CD8-positive, alpha-beta memory T cell (primary cell): ENCODE results near the gene CPSF3. TPM values are rescaled to one million over a fixed set of nuclear protein-coding genes. Genes with fewer than 3 reads are reported as not detected.

ENCODE experiments used
- CTCF ChIA-PET: fragments of 350-600 bp; sonication (Branson Sonifier 250); formaldehyde crosslinking; loops from one replicate; lab custom pipeline; 2021; ENCODE audit warnings: antibody characterized with exemption; lab: Charles Lee
- POLR2A ChIA-PET: fragments of 350-600 bp; sonication (Branson Sonifier 250); formaldehyde crosslinking; loops from one replicate; lab custom pipeline; 2021; ENCODE audit warnings: antibody characterized with exemption; lab: Charles Lee
- DNase-seq, 5 donors: peaks; one replicate each; pipeline versions ENCODE4 v3.0.0 to v3.0.0-alpha.2; 2020 to 2022; ENCODE audit warnings: mixed read lengths in 1 of 5
- H3K27ac ChIP-seq: one replicate; pipeline ENCODE4 v1.7.0; 2013; ENCODE audit warnings: low read depth, mild to moderate bottlenecking, low read length, moderate library complexity
- H3K27me3 ChIP-seq: 2 replicates; pipeline ENCODE4 v1.7.0; 2013; ENCODE audit warnings: low read length, mild to moderate bottlenecking; ENCODE audit not compliant: insufficient read depth, poor library complexity, severe bottlenecking
- H3K36me3 ChIP-seq: 2 replicates; pipeline ENCODE4 v1.7.0; 2013; ENCODE audit warnings: mild to moderate bottlenecking, low read length, moderate library complexity; ENCODE audit not compliant: insufficient read depth
- H3K4me1 ChIP-seq: 2 replicates; pipeline ENCODE4 v1.7.0; 2013; ENCODE audit warnings: mild to moderate bottlenecking, low read length, moderate library complexity; ENCODE audit not compliant: insufficient read depth
- H3K4me3 ChIP-seq: 2 replicates; pipeline ENCODE4 v1.7.0; 2013; ENCODE audit warnings: mild to moderate bottlenecking, low read length
- H3K9me3 ChIP-seq: 2 replicates; pipeline ENCODE4 v1.7.0; 2013; ENCODE audit warnings: mild to moderate bottlenecking, low read length
- H3K27ac Mint-ChIP-seq, 8 donors: one replicate each; pipeline ENCODE4 v1.8.0; 2020 to 2021; ENCODE audit warnings: mixed read lengths in 8 of 8, mild to moderate bottlenecking in 6 of 8, inconsistent platforms in 3 of 8, moderate library complexity in 3 of 8
- H3K27me3 Mint-ChIP-seq, 2 donors: one replicate each; pipeline ENCODE4 v1.8.0; 2020 to 2021; ENCODE audit warnings: mixed read lengths in 2 of 2, mild to moderate bottlenecking in 1 of 2, moderate library complexity in 1 of 2
- H3K36me3 Mint-ChIP-seq, 3 donors: one replicate each; pipeline ENCODE4 v1.8.0; 2020 to 2021; ENCODE audit warnings: mixed read lengths in 3 of 3, inconsistent platforms in 1 of 3, mild to moderate bottlenecking in 1 of 3
- H3K4me1 Mint-ChIP-seq, 3 donors: one replicate each; pipeline ENCODE4 v1.8.0; 2020 to 2021; ENCODE audit warnings: mixed read lengths in 3 of 3, inconsistent platforms in 1 of 3, mild to moderate bottlenecking in 1 of 3
- H3K4me3 Mint-ChIP-seq, 7 donors: one replicate each; pipeline ENCODE4 v1.8.0; 2020 to 2021; ENCODE audit warnings: mixed read lengths in 7 of 7, mild to moderate bottlenecking in 6 of 7, moderate library complexity in 4 of 7, inconsistent platforms in 2 of 7
- H3K9me3 Mint-ChIP-seq, 5 donors: one replicate each; pipeline ENCODE4 v1.8.0; 2020 to 2022; ENCODE audit warnings: mixed read lengths in 5 of 5, mild to moderate bottlenecking in 3 of 5, moderate library complexity in 2 of 5, inconsistent platforms in 1 of 5
- polyA plus RNA-seq: library from polyadenylated mRNA; unstranded; fragments of 300-500 nt; fragmentation: Illumina TruSeq; gene quantifications from one replicate; pipeline ENCODE4 v1.2.3, GENCODE V29; 2021
- total RNA-seq, 2 experiments: library from RNA; stranded (reverse); gene quantifications; one replicate each; pipeline ENCODE4 v1.2.3, GENCODE V29; 2021

Gene CPSF3
- total RNA-seq (10 to 100 TPM; 79.0 to 83.9 TPM), polyA plus RNA-seq (28.6 TPM)

DNA sequence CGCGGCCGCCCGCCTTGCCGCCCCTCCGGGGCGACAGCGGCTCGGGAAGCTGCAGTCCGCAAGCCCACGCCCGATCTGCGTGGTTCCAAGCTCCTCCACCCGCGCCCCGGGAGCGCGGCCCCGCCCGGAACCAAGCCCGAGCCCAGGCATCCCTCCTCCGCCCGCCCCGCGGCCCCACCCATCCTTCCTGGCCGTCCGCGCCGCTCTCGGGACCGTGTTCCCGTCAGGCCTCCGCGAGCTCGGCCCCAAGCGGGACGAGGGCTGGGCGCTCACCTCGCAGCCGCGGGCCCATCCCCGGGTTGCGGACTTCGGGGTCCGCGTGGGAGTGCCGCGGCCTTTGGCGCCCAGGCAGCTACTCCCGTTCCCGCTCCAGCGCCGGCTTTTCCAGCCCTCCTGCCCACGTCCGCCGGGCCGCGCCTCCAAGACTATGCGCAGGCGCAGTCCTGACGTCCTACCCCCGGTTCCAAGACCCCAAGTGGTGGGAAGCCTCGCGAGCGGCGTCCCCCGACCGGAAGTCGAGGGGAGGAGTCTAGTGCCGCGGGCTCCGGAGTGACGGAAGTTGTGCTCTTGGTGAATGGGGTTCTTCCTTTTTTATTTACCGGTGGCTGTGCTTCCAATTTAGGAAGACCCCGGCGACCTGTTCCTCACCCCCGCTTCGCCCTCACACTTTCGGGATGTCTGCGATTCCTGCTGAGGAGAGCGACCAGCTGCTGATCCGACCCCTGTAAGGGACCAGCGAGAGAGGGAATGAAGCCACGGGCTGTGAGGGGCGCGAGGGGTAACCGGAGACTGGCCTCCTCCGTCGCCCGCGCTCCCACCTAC, at the start of gene CPSF3, which contains the start of gene ITGB1BP1:
Gene CPSF3 (plus strand): TSS at position 555 of the 822 bp plus-strand sequence. CDS start 120 bp downstream, at position 675.
Gene ITGB1BP1 (minus strand): TSS at position 429 of the 822 bp plus-strand sequence. CDS start 4,831 bp downstream, outside the sequence.
- Mint-ChIP-seq H3K4me3 (no peak within 1 kb of the TSS), H3K27me3 (no peaks in the 10 kb centered on the region), H3K4me1 (peaks cover 30 to 38% (median 37%) of the 10 kb centered on the region in 3 donors), H3K9me3 (no peaks in the 10 kb centered on the region), H3K27ac (peak within 1 kb of the TSS in 7 of 8 donors; percentile 80 to 98 (median 92)), H3K36me3 (peaks cover 0 to 27% (median 0%) of the 10 kb centered on the region in 3 donors)
- CTCF ChIA-PET: interaction anchor here (1.4 to 1.7 kb wide), 3 partner anchors 10 to 134 kb away, joined by 3 to 5 read pairs (median 5); no protein-coding TSS in a partner anchor
- peak within 1 kb of the TSS; percentile 95 for H3K27ac ChIP-seq
- peaks cover 29% of the 10 kb centered on the region for H3K4me1 ChIP-seq
- peak; percentile 96 to 98 (median 98) for DNase-seq
- no peaks in the 10 kb centered on the region for H3K27me3 ChIP-seq
- no peaks in the 10 kb centered on the region for H3K36me3 ChIP-seq
- peak within 1 kb of the TSS; percentile 99 for H3K4me3 ChIP-seq
- H3K9me3 ChIP-seq: no peaks in the 10 kb centered on the region
- POLR2A ChIA-PET: interaction anchor here (1.4 to 3.0 kb wide), 3 partner anchors 48 to 132 kb away, joined by 3 to 28 read pairs (median 8); partner anchors contain the start of genes ADAM17 and IAH1

DNA sequence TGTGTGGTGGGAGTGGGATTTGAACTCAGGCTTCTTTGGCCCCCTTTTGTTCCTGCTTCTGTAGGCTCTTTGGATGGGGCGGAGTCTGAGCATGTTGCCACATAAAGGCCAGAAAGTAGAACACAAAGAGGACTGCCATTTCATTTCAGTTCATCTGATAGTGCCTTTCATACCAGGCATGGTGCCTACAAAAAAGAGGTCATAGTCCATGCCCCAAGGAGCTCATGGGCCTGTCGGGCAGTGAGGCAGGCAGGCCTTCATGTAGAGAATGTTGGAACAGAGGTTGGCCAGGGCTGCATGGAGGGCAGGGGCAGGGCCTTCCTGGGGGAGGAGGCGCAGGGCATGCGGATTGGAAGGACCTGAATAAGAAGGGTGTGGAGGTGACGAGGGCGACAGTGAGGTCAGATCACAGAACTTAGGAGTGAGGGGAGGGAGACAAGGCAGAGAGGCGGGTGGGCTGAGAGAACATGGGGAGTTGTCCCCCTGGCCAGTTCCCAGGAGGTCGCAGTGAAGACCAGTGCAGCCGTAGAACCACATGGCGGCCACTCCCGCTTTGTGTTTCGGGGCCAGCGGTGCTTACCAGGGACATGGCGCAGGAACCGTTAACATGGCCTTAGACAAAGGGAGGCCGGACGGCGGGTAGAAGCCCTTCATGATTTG, 49.3 kb upstream of the CPSF3 start:
- H3K27me3 Mint-ChIP-seq: peaks cover 20 to 51% of the 10 kb centered on the region in 2 donors
- CTCF ChIA-PET: no interaction called here

DNA sequence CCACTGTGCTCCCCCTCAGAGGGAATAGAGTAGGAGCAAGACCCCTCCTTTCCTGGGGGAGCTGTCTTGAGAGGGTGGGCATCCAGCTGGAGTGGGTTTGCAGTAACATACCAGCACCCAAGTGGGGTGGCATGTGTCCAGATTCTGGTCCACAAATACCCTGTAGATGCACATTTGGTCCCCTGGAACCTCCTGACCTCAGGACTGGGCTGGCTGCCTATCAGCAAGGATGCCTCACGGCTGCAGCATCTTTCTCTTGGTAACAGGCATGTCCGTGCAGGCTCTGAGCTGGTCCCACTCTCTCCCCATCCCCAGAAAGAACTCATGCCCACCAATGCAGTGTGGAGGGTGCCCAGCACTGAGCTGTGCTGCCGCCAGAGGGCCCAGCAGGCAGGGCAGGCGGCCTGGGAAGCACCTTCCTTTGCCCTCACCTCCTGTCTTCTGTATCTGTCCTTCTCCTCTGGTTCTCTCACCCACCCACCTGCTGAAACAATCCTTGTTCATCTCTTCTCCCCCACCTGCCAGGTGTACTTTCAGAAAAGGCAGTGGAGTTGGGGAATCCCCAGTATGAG, 47.5 kb upstream of the CPSF3 start:
- DNase-seq: no peak
- Histone ChIP-seq H3K27ac (no peak overlapping the region), H3K36me3 (no peaks in the 10 kb centered on the region), H3K27me3 (no peaks in the 10 kb centered on the region), H3K9me3 (no peaks in the 10 kb centered on the region), H3K4me3 (no peak overlapping the region), H3K4me1 (no peaks in the 10 kb centered on the region)
- POLR2A ChIA-PET: no interaction called here
- no peaks in the 10 kb centered on the region for H3K36me3 Mint-ChIP-seq
- CTCF ChIA-PET: no interaction called here
- no peak overlapping the region for H3K4me3 Mint-ChIP-seq
- no peaks in the 10 kb centered on the region for H3K9me3 Mint-ChIP-seq
- peaks cover 14 to 38% of the 10 kb centered on the region in 2 donors for H3K27me3 Mint-ChIP-seq
- peak overlapping the region in 1 of 8 donors; percentile 11 for H3K27ac Mint-ChIP-seq
- no peaks in the 10 kb centered on the region for H3K4me1 Mint-ChIP-seq

More for the DNA sequence above, 49.3 kb upstream of the CPSF3 start:
- Histone ChIP-seq H3K27ac (no peak overlapping the region), H3K4me3 (no peak overlapping the region), H3K4me1 (no peaks in the 10 kb centered on the region), H3K36me3 (no peaks in the 10 kb centered on the region), H3K27me3 (no peaks in the 10 kb centered on the region), H3K9me3 (no peaks in the 10 kb centered on the region)
- no peaks in the 10 kb centered on the region for H3K4me1 Mint-ChIP-seq
- H3K9me3 Mint-ChIP-seq: no peaks in the 10 kb centered on the region
- H3K36me3 Mint-ChIP-seq: no peaks in the 10 kb centered on the region
- H3K4me3 Mint-ChIP-seq: no peak overlapping the region
- peak overlapping the region in 1 of 8 donors; percentile 64 for H3K27ac Mint-ChIP-seq
- POLR2A ChIA-PET: no interaction called here
- no peak for DNase-seq

DNA sequence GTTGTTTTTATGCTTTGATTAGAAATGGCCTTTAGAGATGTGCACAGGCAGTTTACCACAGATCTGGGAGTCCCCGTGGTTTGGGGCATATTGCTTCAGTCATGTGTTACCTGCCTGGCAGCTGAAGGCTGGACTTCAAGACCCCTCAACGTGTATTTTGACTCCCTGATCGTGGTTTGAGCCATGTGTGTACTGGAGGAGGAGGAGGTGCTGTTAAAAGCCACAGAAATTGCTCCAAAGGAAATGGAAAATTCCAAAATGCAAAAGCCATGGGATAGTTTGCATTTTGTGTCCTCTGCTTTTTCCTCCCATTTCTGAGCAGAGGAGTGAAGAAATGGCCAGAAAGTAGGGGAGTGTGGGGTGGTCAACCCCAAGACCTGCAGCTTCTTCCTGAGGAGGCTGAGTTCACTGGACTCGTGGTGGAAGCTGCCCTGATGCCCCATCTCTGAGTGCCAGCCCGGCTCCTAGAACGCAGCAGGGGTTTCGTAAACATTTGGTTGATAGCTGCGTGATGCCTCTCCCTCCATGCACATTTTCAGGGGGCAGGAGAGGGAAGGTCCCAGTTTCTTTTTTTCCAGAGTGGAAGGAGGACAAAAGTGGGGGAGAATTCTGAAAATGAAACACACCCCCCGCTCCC, 45.9 kb upstream of the CPSF3 start:
- CTCF ChIA-PET: no interaction called here
- POLR2A ChIA-PET: no interaction called here

DNA sequence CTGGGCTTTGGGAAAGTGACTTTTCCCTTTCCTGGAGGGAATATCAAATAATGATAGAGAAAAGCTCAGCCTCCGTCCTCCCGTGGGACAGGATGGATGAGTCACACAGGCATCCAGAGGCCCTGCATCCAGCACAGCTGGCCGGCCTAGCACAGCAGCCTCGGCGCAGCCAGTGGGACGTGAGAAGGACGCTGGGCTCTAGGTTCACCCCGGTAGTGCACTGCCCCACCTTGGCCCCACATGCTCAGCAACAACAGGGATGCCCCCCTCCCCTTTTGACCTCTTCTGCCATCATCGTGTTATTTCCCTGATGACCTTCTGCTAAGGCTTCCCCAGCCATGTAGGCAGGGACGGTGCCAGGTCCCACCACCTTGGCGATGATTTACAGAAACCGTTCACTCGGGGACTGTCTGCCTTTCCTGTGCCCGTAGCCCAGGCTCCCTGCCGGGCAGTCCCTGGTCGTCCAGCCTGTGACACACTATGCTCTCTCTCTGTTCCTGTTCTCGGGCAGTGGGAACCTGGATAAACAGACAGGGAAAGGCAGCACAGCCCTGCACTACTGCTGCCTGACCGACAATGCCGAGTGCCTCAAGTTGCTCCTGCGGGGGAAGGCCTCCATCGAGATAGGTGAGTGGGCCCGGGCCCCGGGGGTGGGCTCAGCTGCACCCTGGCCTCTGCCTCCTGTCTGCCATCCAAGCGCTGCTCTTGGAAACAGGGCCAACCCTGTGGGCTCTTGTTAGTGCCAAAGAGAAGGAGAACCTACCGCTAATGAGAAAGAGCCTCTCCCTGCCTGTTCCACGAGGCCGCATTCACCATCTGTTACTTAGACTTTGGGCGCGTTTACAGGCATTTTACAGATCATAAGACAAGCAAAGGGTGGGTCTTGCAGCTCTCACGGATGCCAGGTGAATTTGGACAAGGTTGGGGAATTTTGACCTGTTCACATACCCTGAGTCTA, 44.7 kb upstream of the CPSF3 start:
- Histone ChIP-seq H3K27ac (no peak overlapping the region), H3K4me3 (no peak overlapping the region), H3K36me3 (no peaks in the 10 kb centered on the region), H3K4me1 (no peaks in the 10 kb centered on the region), H3K27me3 (no peaks in the 10 kb centered on the region), H3K9me3 (no peaks in the 10 kb centered on the region)
- Mint-ChIP-seq H3K4me3 (no peak overlapping the region), H3K9me3 (no peaks in the 10 kb centered on the region), H3K27ac (peak overlapping the region in 1 of 8 donors; percentile 65), H3K4me1 (no peaks in the 10 kb centered on the region), H3K36me3 (no peaks in the 10 kb centered on the region), H3K27me3 (peaks cover 11 to 30% of the 10 kb centered on the region in 2 donors)
- ChIA-PET POLR2A (no interaction called here), CTCF (interaction anchor here (0.5 kb wide), 1 partner anchor 45 kb away, joined by 4 read pairs; no protein-coding TSS in a partner anchor)
- DNase-seq: no peak

More for the DNA sequence above, 45.9 kb upstream of the CPSF3 start:
- Mint-ChIP-seq H3K4me1 (no peaks in the 10 kb centered on the region), H3K4me3 (no peak overlapping the region), H3K27me3 (peaks cover 11 to 27% of the 10 kb centered on the region in 2 donors), H3K9me3 (no peaks in the 10 kb centered on the region), H3K27ac (no peak overlapping the region), H3K36me3 (no peaks in the 10 kb centered on the region)
- H3K36me3 ChIP-seq: no peaks in the 10 kb centered on the region
- H3K27me3 ChIP-seq: no peaks in the 10 kb centered on the region
- H3K27ac ChIP-seq: no peak overlapping the region
- H3K9me3 ChIP-seq: no peaks in the 10 kb centered on the region
- H3K4me3 ChIP-seq: no peak overlapping the region
- DNase-seq: no peak
- no peaks in the 10 kb centered on the region for H3K4me1 ChIP-seq

DNA sequence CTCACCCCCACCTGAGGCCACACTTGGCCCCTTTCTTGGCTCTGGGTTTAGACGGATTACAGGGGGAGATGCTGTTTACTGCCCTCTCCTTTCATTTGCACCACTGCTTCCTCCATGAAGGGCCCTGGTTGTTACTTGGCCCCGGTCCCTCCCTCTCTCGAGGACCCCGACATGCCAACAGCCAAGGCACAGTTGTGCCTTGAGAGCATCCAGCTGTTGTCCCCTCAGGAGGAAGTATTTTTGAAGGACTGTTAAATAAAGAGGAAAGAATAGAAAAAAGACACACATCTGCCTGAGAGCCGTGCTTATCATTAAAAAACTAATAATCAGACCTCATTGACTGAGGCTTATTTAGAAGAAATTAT, 44.1 kb upstream of the CPSF3 start:
- DNase-seq: no peak
- no peaks in the 10 kb centered on the region for H3K36me3 ChIP-seq
- ChIA-PET POLR2A (no interaction called here), CTCF (no interaction called here)
- Mint-ChIP-seq H3K36me3 (no peaks in the 10 kb centered on the region), H3K4me1 (no peaks in the 10 kb centered on the region), H3K27me3 (peaks cover 9 to 24% of the 10 kb centered on the region in 2 donors), H3K9me3 (no peaks in the 10 kb centered on the region), H3K27ac (no peak overlapping the region), H3K4me3 (no peak overlapping the region)
- no peaks in the 10 kb centered on the region for H3K9me3 ChIP-seq
- H3K27me3 ChIP-seq: no peaks in the 10 kb centered on the region
- H3K4me3 ChIP-seq: no peak overlapping the region
- H3K4me1 ChIP-seq: no peaks in the 10 kb centered on the region
- no peak overlapping the region for H3K27ac ChIP-seq
